K562 (cell line): ENCODE data around the gene NUP50. TPM values are rescaled to one million over a fixed set of nuclear protein-coding genes. Genes with fewer than 3 reads are reported as not detected.

Experiments used
- ATAC-seq: fragments of 200-7000 bp; cut with Tn5 transposase; 3 replicates; pipeline ENCODE4 v1.9.1; 2020; ENCODE audit warnings: moderate library complexity
- BruUV-seq: library from RNA; stranded (reverse); fragments of 400-500 nt; replicated peaks from 2 replicates; lab custom pipeline; 2021; lab: Mats Ljungman, UMichigan
- CTCF ChIA-PET: fragments of 300-600 bp; formaldehyde crosslinking; extraction: SDS; loops from one replicate; lab custom pipeline; 2021; ENCODE audit warnings: low intra/inter-chr PET ratio; lab: Yijun Ruan, JAX
- POLR2A ChIA-PET: fragments of 300-600, 350-650 bp; sonication (Branson Sonifier 250); formaldehyde crosslinking; extraction: SDS; loops from one replicate; lab custom pipeline; 2021; ENCODE audit warnings: antibody characterized with exemption, inconsistent platforms; lab: Yijun Ruan, JAX
- DNase-seq, 4 experiments: peaks; one replicate each; pipeline versions ENCODE4 v3.0.0 to v3.0.0-alpha.2; 2011 to 2018; ENCODE audit warnings: low spot score in 3 of 4, mixed read lengths in 3 of 4; ENCODE audit errors: extremely low read depth in 1 of 4
- FAIRE-seq: peaks from 2 replicates; lab custom pipeline; 2011; peaks lifted over from hg19 to GRCh38; lab: Jason Lieb, UNC
- H2AFZ ChIP-seq: 2 replicates; pipeline ENCODE4 v1.6.0; 2011; ENCODE audit warnings: low read depth, low read length, control low read depth, inconsistent platforms
- H3K27ac ChIP-seq: fragments of 200-600 bp; 3 replicates; pipeline ENCODE4 v1.8.0; 2011; ENCODE audit warnings: low read depth, mild to moderate bottlenecking, control low read depth, inconsistent platforms, low read length, moderate library complexity, mixed read lengths; ENCODE audit errors: extremely low read depth
- H3K27me3 ChIP-seq, 2 experiments: fragments of 300-600 bp in 1 of 2; 2 replicates in 1 of 2; 3 replicates in 1 of 2; pipeline versions ENCODE4 v1.6.0 to v1.8.0; 2011; ENCODE audit warnings: inconsistent platforms in 2 of 2, low read length in 2 of 2, mild to moderate bottlenecking in 1 of 2, mixed read lengths in 1 of 2, moderate library complexity in 1 of 2; ENCODE audit not compliant: control insufficient read depth in 2 of 2, insufficient read depth in 2 of 2
- H3K36me3 ChIP-seq: fragments of 300-600 bp; 3 replicates; pipeline ENCODE4 v1.8.0; 2011; ENCODE audit warnings: mild to moderate bottlenecking, low read length, inconsistent platforms; ENCODE audit not compliant: control insufficient read depth, insufficient read depth
- H3K4me1 ChIP-seq, 2 experiments: fragments of 200-600 bp in 1 of 2; replicated peaks in 1 of 2; 2 replicates in 1 of 2; 3 replicates in 1 of 2; pipeline versions ENCODE4 v1.5.1 to v1.8.0; 2011; ENCODE audit warnings: inconsistent platforms in 2 of 2, low read length in 2 of 2, mild to moderate bottlenecking in 1 of 2, mixed read lengths in 1 of 2, moderate library complexity in 1 of 2; ENCODE audit not compliant: control insufficient read depth in 2 of 2, insufficient read depth in 2 of 2
- H3K4me2 ChIP-seq: 2 replicates; pipeline ENCODE4 v1.6.1; 2011; ENCODE audit warnings: low read length, control low read depth, inconsistent platforms, mixed read lengths; ENCODE audit not compliant: insufficient read depth
- H3K4me3 ChIP-seq: fragments of 200-600 bp; sonication (generic), shearing (Covaris generic); 2 replicates; pipeline ENCODE4 v1.5.1; 2016; ENCODE audit warnings: control low read depth, inconsistent platforms
- H3K79me2 ChIP-seq: fragments of 200-600 bp; 3 replicates; pipeline ENCODE4 v1.8.0; 2011; ENCODE audit warnings: low read length, inconsistent platforms; ENCODE audit not compliant: control insufficient read depth, insufficient read depth
- H3K9ac ChIP-seq, 2 experiments: 2 replicates each; pipeline versions ENCODE4 v1.6.0 to v1.6.1; 2011; ENCODE audit warnings: low read depth in 2 of 2, low read length in 2 of 2, control low read depth in 1 of 2, inconsistent platforms in 1 of 2, mild to moderate bottlenecking in 1 of 2, mixed read lengths in 1 of 2; ENCODE audit not compliant: insufficient read depth in 1 of 2
- H3K9me1 ChIP-seq: one replicate; pipeline ENCODE4 v1.6.0; 2011; ENCODE audit warnings: inconsistent platforms, mild to moderate bottlenecking, low read length, moderate library complexity; ENCODE audit not compliant: control insufficient read depth, insufficient read depth
- H3K9me3 ChIP-seq: replicated peaks from 2 replicates; pipeline ENCODE4 v1.5.1; 2011; ENCODE audit warnings: low read depth, low read length, inconsistent platforms; ENCODE audit not compliant: control insufficient read depth, insufficient read depth
- H4K20me1 ChIP-seq: replicated peaks from 2 replicates; pipeline ENCODE4 v1.6.1; 2011; ENCODE audit warnings: low read length, inconsistent platforms, mixed read lengths; ENCODE audit not compliant: control insufficient read depth, insufficient read depth
- ATF1 ChIP-seq, 2 experiments: fragments of 450-650 bp in 1 of 2; IDR thresholded peaks; 2 replicates each; pipeline ENCODE4 v1.6.1; 2016; ENCODE audit warnings: missing compliant biosample characterization in 1 of 2, missing genetic modification characterization in 1 of 2
- CTCFL ChIP-seq: IDR thresholded peaks from 2 replicates; pipeline ENCODE4 v1.6.1; 2011; ENCODE audit warnings: borderline replicate concordance, low read depth, mild to moderate bottlenecking, moderate library complexity, low read length; ENCODE audit not compliant: insufficient read depth, poor library complexity, severe bottlenecking
- EHMT2 ChIP-seq: fragments of 450-650 bp; IDR thresholded peaks from 2 replicates; pipeline ENCODE4 v1.6.1; 2018; ENCODE audit warnings: antibody characterized with exemption
- EP400 ChIP-seq: fragments of 450-650 bp; IDR thresholded peaks from 2 replicates; pipeline ENCODE4 v1.6.1; 2017; ENCODE audit warnings: antibody characterized with exemption, mild to moderate bottlenecking, moderate library complexity
- GMEB1 ChIP-seq: fragments of 250-450 bp; sonication (Bioruptor Pico); IDR thresholded peaks from 2 replicates; pipeline ENCODE4 v1.4.0; 2020; ENCODE audit warnings: mild to moderate bottlenecking
- MEIS2 ChIP-seq: fragments of 450-650 bp; IDR thresholded peaks from 2 replicates; pipeline ENCODE4 v1.6.1; 2014; ENCODE audit warnings: mild to moderate bottlenecking; ENCODE audit not compliant: partially characterized antibody
- MIER1 ChIP-seq: fragments of 450-650 bp; IDR thresholded peaks from 2 replicates; pipeline ENCODE4 v1.6.1; 2016; ENCODE audit warnings: antibody characterized with exemption, mild to moderate bottlenecking, low read depth
- MXD1 ChIP-seq: fragments of 250-450 bp; sonication (Bioruptor Pico); IDR thresholded peaks from 2 replicates; pipeline ENCODE4 v1.8.0; 2021; ENCODE audit warnings: borderline replicate concordance, mild to moderate bottlenecking, moderate library complexity; ENCODE audit not compliant: poor library complexity, severe bottlenecking
- NRF1 ChIP-seq, 2 experiments: fragments of 450-650 bp; IDR thresholded peaks in 1 of 2; conservative IDR thresholded peaks in 1 of 2; 2 replicates each; pipeline ENCODE4 v1.6.1; 2014; ENCODE audit warnings: mild to moderate bottlenecking in 2 of 2
- PYGO2 ChIP-seq: fragments of 450-650 bp; IDR thresholded peaks from 2 replicates; pipeline ENCODE4 v1.6.1; 2016; ENCODE audit warnings: mild to moderate bottlenecking, missing genetic modification characterization, moderate library complexity, missing compliant biosample characterization
- SRSF1 ChIP-seq: fragments of 200-400 bp; formaldehyde crosslinking; IDR thresholded peaks from 2 replicates; pipeline ENCODE4 v1.6.1; 2017; ENCODE audit warnings: mild to moderate bottlenecking, low read depth, low read length, moderate library complexity
- TAF7 ChIP-seq: fragments of 450-650 bp; IDR thresholded peaks from 2 replicates; pipeline ENCODE4 v1.6.1; 2016; ENCODE audit warnings: missing genetic modification characterization, missing compliant biosample characterization
- ZBTB17 ChIP-seq: fragments of 450-650 bp; formaldehyde crosslinking; IDR thresholded peaks from 2 replicates; pipeline ENCODE4 v1.4.0; 2020; ENCODE audit warnings: mild to moderate bottlenecking
- ZNF695 ChIP-seq: fragments of 450-650 bp; formaldehyde crosslinking; IDR thresholded peaks from 2 replicates; pipeline ENCODE4 v1.4.0; 2020; ENCODE audit warnings: mild to moderate bottlenecking, moderate library complexity
- ZNF77 ChIP-seq: fragments of 250-450 bp; sonication (Bioruptor Pico); IDR thresholded peaks from 2 replicates; pipeline ENCODE4 v1.5.0; 2020
- WGBS: fragments of 100-300 bp; shearing (Covaris generic); methylation state at CpG from one replicate; pipeline ENCODE4 v1.1.6; 2016; ENCODE audit warnings: low coverage, mixed read lengths; ENCODE audit not compliant: insufficient coverage; ENCODE audit errors: missing lambda C conversion rate; 5-methylcytosine and 5-hydroxymethylcytosine counted together
- in situ Hi-C: fragments of 300-500 bp; cut with MboI; formaldehyde crosslinking; loops from 4 replicates; pipeline ENCODE4 v1.15.0; 2018; ENCODE audit warnings: inconsistent platforms, mixed read lengths
- intact Hi-C: fragments of 100-400 bp; cut with micrococcal nuclease; formaldehyde crosslinking; loops from 2 replicates; pipeline ENCODE4 v1.14.2; 2022
- polyA plus RNA-seq, 8 experiments: library from polyadenylated mRNA; depleted of rRNA in 4 of 8; stranded (reverse) in 5 of 8; unstranded in 3 of 8; fragments of >200 nt; fragmentation: Nextera tagmentation in 2 of 8; fragmentation: Illumina TruSeq in 1 of 8; extraction: Ambion mirVana in 2 of 8; extraction: Trizol in 1 of 8; gene quantifications; 2 replicates each; pipeline versions ENCODE4 v1.2.1 to v1.2.3, GENCODE V29; 2011 to 2014; ENCODE audit warnings: inconsistent platforms in 1 of 8, missing spikeins in 1 of 8
- total RNA-seq, 7 experiments: library from RNA; depleted of rRNA in 6 of 7; stranded (reverse); fragments of >200 nt in 6 of 7; fragmentation: Illumina TruSeq in 2 of 7; extraction: Trizol in 2 of 7; gene quantifications; 2 replicates each; pipeline versions ENCODE4 v1.2.1 to v1.2.3, GENCODE V29; 2011 to 2021; ENCODE audit warnings: low replicate concordance in 1 of 7

The NUP50 gene
- total and polyA plus RNA-seq, 9 of the 15 experiments (the other 6 are each of a cell fraction or from before 2014, with no cell fraction given), result 23.8 to 83.7 (median 55.3) TPM

- TF ChIP-seq EHMT2, result peak; percentile 81
- TF ChIP-seq ATF1 (CRISPR knock-in tag; IDR thresholded peaks at IDR 0.05), result no peak
- TF ChIP-seq ATF1 (tag; IDR thresholded peaks at IDR 0.05), result peak; percentile 41; the same call in 1 of the 2 replicates
- TF ChIP-seq MIER1, result peak; percentile 84; the same call in 1 of the 2 replicates
These were observed 52.6 kb downstream of the NUP50 start (continued) for GRCh38 chr22:45216133-45217003.

DNA sequence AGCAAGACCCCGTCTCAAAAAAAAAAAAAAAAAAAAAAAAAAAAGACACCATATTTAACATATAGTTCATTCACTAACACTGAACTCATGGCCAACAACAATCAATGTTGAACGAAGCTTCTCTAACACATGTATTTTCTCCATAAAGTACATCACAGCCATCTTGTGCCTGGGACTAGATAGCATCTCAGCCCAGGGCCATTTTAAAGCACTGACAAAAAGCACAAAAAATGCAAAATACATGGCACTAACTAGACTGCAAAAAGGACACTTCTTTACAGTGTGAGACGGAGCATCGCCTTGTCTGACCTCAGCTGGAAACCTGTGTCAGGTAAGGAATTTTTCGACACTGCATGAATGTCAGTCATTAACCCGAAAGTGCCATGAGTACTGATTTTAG, 53.6 kb downstream of the NUP50 start:
- WGBS, result 19% methylated on average over 5 of the region's 6 CpGs
- Histone ChIP-seq H3K9me3 (no peaks in the 10 kb centered on the region), H3K9me1 (no peaks in the 10 kb centered on the region), H3K4me3 (no peak overlapping the region), H3K4me1 (peaks cover 0 to 18% of the 10 kb centered on the region in 2 experiments; a peak in 3 of 5 replicates), H3K36me3 (no peaks in the 10 kb centered on the region), H2AFZ (no peak overlapping the region), H3K4me2 (no peak overlapping the region), H3K9ac (no peak overlapping the region), H3K27ac (no peak overlapping the region), H4K20me1 (peaks cover 17% of the 10 kb centered on the region; the same call in 1 of the 2 replicates), H3K79me2 (no peaks in the 10 kb centered on the region), H3K27me3 (peaks cover 0 to 19% of the 10 kb centered on the region in 2 experiments; a peak in 2 of 5 replicates)
- in situ Hi-C loops, result no loop called here
- ChIA-PET CTCF (no interaction called here), POLR2A (interaction anchor here (0.7 to 1.0 kb wide), 2 partner anchors 20 to 116 kb away, joined by 3 read pairs; no protein-coding TSS in a partner anchor)
- ATAC-seq (no peak), FAIRE-seq (no peak), DNase-seq (no peak)
- intact Hi-C loops, result no loop called here
- BruUV-seq, result no TSS peak
- TF ChIP-seq MXD1 (no peak), PYGO2 (no peak), NRF1 (conservative IDR thresholded peaks at IDR 0.05 in 1 of 2, IDR thresholded peaks at IDR 0.05 in 1 of 2) (no peak), CTCFL (no peak), TAF7 (tag) (no peak), SRSF1 (no peak), ZNF695 (CRISPR knock-in tag) (no peak), EP400 (no peak), GMEB1 (CRISPR knock-in tag) (no peak), ZNF77 (no peak), ZBTB17 (no peak), MEIS2 (no peak)
